GM23338 (cell line): Measurements from ENCODE around the gene ARMH4.

Experiments
- EZH2phosphoT487 ChIP-seq: fragments of 200-600 bp; sonication (generic); IDR thresholded peaks from one replicate; pipeline ENCODE4 v1.8.1; 2018; ENCODE audit warnings: antibody characterized with exemption; ENCODE audit not compliant: unreplicated experiment
- POLR2AphosphoS5 ChIP-seq: IDR thresholded peaks from 2 replicates; pipeline ENCODE4 v1.6.1; 2016; ENCODE audit warnings: antibody characterized with exemption, low read depth

DNA sequence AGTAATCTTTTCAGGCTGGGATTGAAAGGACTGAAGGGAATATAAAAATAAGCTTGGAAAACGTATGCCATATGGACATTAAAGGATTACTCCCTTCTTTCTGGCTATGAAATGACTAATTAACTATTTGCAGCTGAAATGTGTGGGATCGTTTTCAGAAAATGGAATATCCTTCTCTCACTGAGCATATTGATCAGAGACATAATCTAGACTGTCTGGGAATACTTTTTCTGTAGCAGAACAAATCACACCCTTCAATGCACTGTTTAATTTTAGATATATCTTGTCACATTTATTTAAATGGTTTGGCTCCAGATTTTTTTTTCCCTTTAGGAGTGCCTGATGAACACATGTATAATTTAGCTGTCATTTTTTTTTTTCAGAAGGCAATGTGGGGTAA lies 37.2 kb upstream of the ARMH4 start:
- TF ChIP-seq EZH2phosphoT487 (no peak), POLR2AphosphoS5 (no peak)
